Caco-2 (cell line): ENCODE measurements around the gene USP24. TPM values are rescaled to one million over a fixed set of nuclear protein-coding genes. Genes with fewer than 3 reads are reported as not detected.

Experiments used
- BruUV-seq: library from RNA; stranded (reverse); fragments of 400-500 nt; replicated peaks from 2 replicates; lab custom pipeline; 2021; lab: Mats Ljungman, UMichigan
- CTCF ChIA-PET: fragments of 300-600 bp; sonication (Branson Sonifier 250); formaldehyde crosslinking; loops from one replicate; lab custom pipeline; 2022; ENCODE audit warnings: antibody characterized with exemption; lab: Charles Lee
- POLR2A ChIA-PET: fragments of 300-600 bp; sonication (Branson Sonifier 250); formaldehyde crosslinking; loops from one replicate; lab custom pipeline; 2022; ENCODE audit warnings: antibody characterized with exemption; lab: Charles Lee
- DNase-seq, 2 experiments: peaks; one replicate each; pipeline versions ENCODE4 v3.0.0 to v3.0.0-alpha.2; 2020 to 2022
- H3K27me3 ChIP-seq: replicated peaks from 2 replicates; pipeline ENCODE4 v1.6.0; 2011; ENCODE audit warnings: low read length; ENCODE audit not compliant: control insufficient read depth, insufficient read depth
- H3K36me3 ChIP-seq: 2 replicates; pipeline ENCODE4 v1.5.1; 2011; ENCODE audit warnings: low read length; ENCODE audit not compliant: control insufficient read depth, insufficient read depth
- H3K4me1 ChIP-seq: fragments of 250-450 bp; sonication (Bioruptor Pico); 2 replicates; pipeline ENCODE4 v1.5.1; 2020; ENCODE audit warnings: mild to moderate bottlenecking
- H3K4me3 ChIP-seq: 2 replicates; pipeline ENCODE4 v1.5.1; 2011; ENCODE audit warnings: low read depth, mild to moderate bottlenecking, control low read depth, low read length
- H3K9me3 ChIP-seq: fragments of 250-450 bp; sonication (Bioruptor Pico); 2 replicates; pipeline ENCODE4 v1.5.1; 2020; ENCODE audit warnings: mild to moderate bottlenecking, moderate library complexity
- H3K27ac Mint-ChIP-seq: one replicate; pipeline ENCODE4 v1.8.0; 2022; ENCODE audit warnings: mixed read lengths; ENCODE audit not compliant: unreplicated experiment
- H3K27me3 Mint-ChIP-seq: one replicate; pipeline ENCODE4 v1.8.0; 2022; ENCODE audit warnings: mixed read lengths; ENCODE audit not compliant: insufficient read depth, unreplicated experiment
- H3K36me3 Mint-ChIP-seq: one replicate; pipeline ENCODE4 v1.8.0; 2022; ENCODE audit warnings: mild to moderate bottlenecking, mixed read lengths; ENCODE audit not compliant: insufficient read depth, unreplicated experiment
- H3K4me1 Mint-ChIP-seq: one replicate; pipeline ENCODE4 v1.8.0; 2022; ENCODE audit warnings: low read depth, mixed read lengths; ENCODE audit not compliant: unreplicated experiment
- H3K4me3 Mint-ChIP-seq: one replicate; pipeline ENCODE4 v1.8.0; 2022; ENCODE audit warnings: mild to moderate bottlenecking, moderate library complexity, mixed read lengths; ENCODE audit not compliant: unreplicated experiment
- H3K9me3 Mint-ChIP-seq: one replicate; pipeline ENCODE4 v1.8.0; 2022; ENCODE audit warnings: mixed read lengths; ENCODE audit not compliant: unreplicated experiment
- CTCF ChIP-seq, 2 experiments: fragments of 200-600 bp in 1 of 2; IDR thresholded peaks; 1 replicate in 1 of 2; 2 replicates in 1 of 2; pipeline versions ENCODE4 v1.5.1 to v1.8.0; 2011 to 2022; ENCODE audit warnings: antibody characterized with exemption in 1 of 2, control low read depth in 1 of 2, inconsistent platforms in 1 of 2, low read depth in 1 of 2, low read length in 1 of 2, mild to moderate bottlenecking in 1 of 2, moderate library complexity in 1 of 2; ENCODE audit not compliant: insufficient read depth in 1 of 2, severe bottlenecking in 1 of 2, unreplicated experiment in 1 of 2
- intact Hi-C: fragments of 100-400 bp; cut with micrococcal nuclease; formaldehyde crosslinking; loops from one replicate; pipeline ENCODE4 v1.10.0; 2022; ENCODE audit not compliant: unreplicated experiment
- total RNA-seq: library from RNA; stranded (reverse); gene quantifications from 2 replicates; pipeline ENCODE4 v1.2.3, GENCODE V29; 2022

Gene USP24
- total RNA-seq, 1 experiment from 2014 or later: 34.7 TPM

GRCh38 chr1:55131218-55131617 is 83.9 kb downstream of the USP24 start:
- no TSS peak for BruUV-seq

GRCh38 chr1:55129194-55129728 is 85.9 kb downstream of the USP24 start:
- Histone ChIP-seq H3K27me3 (no peaks in the 10 kb centered on the region), H3K4me1 (peaks cover 5% of the 10 kb centered on the region; the same call in 1 of the 2 replicates), H3K4me3 (no peak overlapping the region), H3K36me3 (peaks cover 1% of the 10 kb centered on the region), H3K9me3 (no peaks in the 10 kb centered on the region)
- no peaks in the 10 kb centered on the region for H3K27me3 Mint-ChIP-seq
- no TSS peak for BruUV-seq
- H3K36me3 Mint-ChIP-seq: peaks cover 48% of the 10 kb centered on the region
- ChIA-PET CTCF (no interaction called here), POLR2A (no interaction called here)
- H3K9me3 Mint-ChIP-seq: no peaks in the 10 kb centered on the region
- peaks cover 10% of the 10 kb centered on the region for H3K4me1 Mint-ChIP-seq
- TF ChIP-seq CTCF (IDR thresholded peaks at IDR 0.05; ENCODE audit: insufficient read depth in 1 of 2, low read depth in 1 of 2, low read length in 1 of 2, severe bottlenecking in 1 of 2, unreplicated experiment in 1 of 2): no peak
- DNase-seq: no peak
- H3K27ac Mint-ChIP-seq: no peak overlapping the region
- H3K4me3 Mint-ChIP-seq: no peak overlapping the region
- intact Hi-C loops: no loop called here

More at GRCh38 chr1:55131218-55131617, 83.9 kb downstream of the USP24 start:
- Histone ChIP-seq H3K4me3 (no peak overlapping the region), H3K36me3 (no peaks in the 10 kb centered on the region), H3K4me1 (peaks cover 5% of the 10 kb centered on the region; the same call in 1 of the 2 replicates), H3K9me3 (no peaks in the 10 kb centered on the region), H3K27me3 (no peaks in the 10 kb centered on the region)
- Mint-ChIP-seq H3K27me3 (no peaks in the 10 kb centered on the region), H3K4me3 (no peak overlapping the region), H3K36me3 (peaks cover 48% of the 10 kb centered on the region), H3K27ac (no peak overlapping the region), H3K9me3 (no peaks in the 10 kb centered on the region), H3K4me1 (peaks cover 10% of the 10 kb centered on the region)
- POLR2A ChIA-PET: no interaction called here
- intact Hi-C loops: no loop called here
- TF ChIP-seq CTCF (IDR thresholded peaks at IDR 0.05; ENCODE audit: insufficient read depth in 1 of 2, low read depth in 1 of 2, low read length in 1 of 2, severe bottlenecking in 1 of 2, unreplicated experiment in 1 of 2): no peak
- CTCF ChIA-PET: no interaction called here
- DNase-seq: no peak

- Histone ChIP-seq H3K27me3 (no peaks in the 10 kb centered on the region), H3K36me3 (peaks cover 1% of the 10 kb centered on the region), H3K4me3 (no peak overlapping the region), H3K4me1 (peaks cover 5% of the 10 kb centered on the region; the same call in 1 of the 2 replicates), H3K9me3 (no peaks in the 10 kb centered on the region)
- no peak for TF ChIP-seq CTCF (IDR thresholded peaks at IDR 0.05; ENCODE audit: insufficient read depth in 1 of 2, low read depth in 1 of 2, low read length in 1 of 2, severe bottlenecking in 1 of 2, unreplicated experiment in 1 of 2)
- Mint-ChIP-seq H3K4me1 (peaks cover 10% of the 10 kb centered on the region), H3K9me3 (no peaks in the 10 kb centered on the region), H3K36me3 (peaks cover 41% of the 10 kb centered on the region), H3K27me3 (no peaks in the 10 kb centered on the region), H3K27ac (no peak overlapping the region), H3K4me3 (no peak overlapping the region)
- intact Hi-C loops: no loop called here
- no peak for DNase-seq
- ChIA-PET CTCF (interaction anchor here (0.7 kb wide), 1 partner anchor 118 kb away, joined by 5 read pairs; no protein-coding TSS in a partner anchor), POLR2A (no interaction called here)
- BruUV-seq: no TSS peak
These were observed 86.7 kb downstream of the USP24 start for GRCh38 chr1:55128418-55128995.
